HL-60 (cell line): ENCODE data around the gene PTPRD.

Experiments used
- CTCF ChIP-seq: IDR thresholded peaks from one replicate; pipeline ENCODE4 v1.5.1; 2011; ENCODE audit warnings: low read length, control low read depth, inconsistent platforms; ENCODE audit not compliant: insufficient read depth
- GABPA ChIP-seq: IDR thresholded peaks from 2 replicates; pipeline ENCODE4 v1.6.1; 2012; ENCODE audit warnings: low read depth
- POLR2AphosphoS5 ChIP-seq: IDR thresholded peaks from 2 replicates; pipeline ENCODE4 v1.6.1; 2012; ENCODE audit warnings: low read depth
- REST ChIP-seq: IDR thresholded peaks from 2 replicates; pipeline ENCODE4 v1.6.1; 2012; ENCODE audit warnings: low read depth; ENCODE audit not compliant: insufficient replicate concordance
- SPI1 ChIP-seq: IDR thresholded peaks from 2 replicates; pipeline ENCODE4 v1.6.1; 2012; ENCODE audit warnings: low read depth, mild to moderate bottlenecking, borderline replicate concordance

- TF ChIP-seq CTCF (no peak), SPI1 (no peak), POLR2AphosphoS5 (no peak), REST (no peak), GABPA (no peak)
Measured at GRCh38 chr9:8666060-8666459, 1946.7 kb downstream of the PTPRD start.
